H9 (cell line): ENCODE measurements around the gene CTNNBL1. TPM values are rescaled to one million over a fixed set of nuclear protein-coding genes. Genes with fewer than 3 reads are reported as not detected.

Experiments used
- DNase-seq: peaks from one replicate; pipeline ENCODE4 v3.0.0-alpha.2; 2017
- H2AFZ ChIP-seq: one replicate; pipeline ENCODE4 v1.6.1; 2013; ENCODE audit warnings: mild to moderate bottlenecking, low read length, control low read depth, moderate library complexity
- H2AK5ac ChIP-seq: 2 replicates; pipeline ENCODE4 v1.6.1; 2013; ENCODE audit warnings: low read length, control low read depth, mixed read lengths; ENCODE audit not compliant: insufficient read length
- H2BK120ac ChIP-seq: one replicate; pipeline ENCODE4 v1.6.1; 2013; ENCODE audit warnings: low read depth, mild to moderate bottlenecking, low read length, control low read depth, inconsistent platforms; ENCODE audit not compliant: poor library complexity, severe bottlenecking
- H2BK12ac ChIP-seq: 2 replicates; pipeline ENCODE4 v1.6.1; 2013; ENCODE audit warnings: low read length, control low read depth, mixed read lengths, low read depth; ENCODE audit not compliant: insufficient read length
- H2BK15ac ChIP-seq: 2 replicates; pipeline ENCODE4 v1.6.1; 2013; ENCODE audit warnings: low read depth, low read length, control low read depth
- H2BK20ac ChIP-seq: one replicate; pipeline ENCODE4 v1.6.1; 2013; ENCODE audit warnings: low read depth, mild to moderate bottlenecking, low read length, control low read depth, inconsistent platforms; ENCODE audit not compliant: poor library complexity, severe bottlenecking
- H2BK5ac ChIP-seq: 2 replicates; pipeline ENCODE4 v1.6.1; 2013; ENCODE audit warnings: low read length, control low read depth, mixed read lengths; ENCODE audit not compliant: insufficient read length
- H3K14ac ChIP-seq: 2 replicates; pipeline ENCODE4 v1.6.1; 2013; ENCODE audit warnings: low read length, control low read depth; ENCODE audit not compliant: insufficient read depth
- H3K18ac ChIP-seq: 2 replicates; pipeline ENCODE4 v1.6.1; 2013; ENCODE audit warnings: low read depth, mild to moderate bottlenecking, mixed read lengths, low read length, control low read depth; ENCODE audit not compliant: insufficient read length
- H3K23ac ChIP-seq: 2 replicates; pipeline ENCODE4 v1.6.1; 2013; ENCODE audit warnings: low read length, control low read depth, mixed read lengths, low read depth; ENCODE audit not compliant: insufficient read length
- H3K23me2 ChIP-seq: 2 replicates; pipeline ENCODE4 v1.6.1; 2013; ENCODE audit warnings: low read depth, mild to moderate bottlenecking, mixed read lengths, low read length, control low read depth; ENCODE audit not compliant: insufficient read length, poor library complexity, severe bottlenecking
- H3K27ac ChIP-seq: 2 replicates; pipeline ENCODE4 v1.5.1; 2013; ENCODE audit warnings: low read length, control low read depth, mixed read lengths, low read depth; ENCODE audit not compliant: insufficient read length
- H3K27me3 ChIP-seq: 2 replicates; pipeline ENCODE4 v1.6.1; 2013; ENCODE audit warnings: low read length, control low read depth, inconsistent platforms; ENCODE audit not compliant: insufficient read depth
- H3K4ac ChIP-seq: 2 replicates; pipeline ENCODE4 v1.6.1; 2013; ENCODE audit warnings: low read depth, mild to moderate bottlenecking, control low read depth, inconsistent platforms, low read length, moderate library complexity
- H3K4me1 ChIP-seq: 2 replicates; pipeline ENCODE4 v1.6.1; 2013; ENCODE audit warnings: low read length, control low read depth, inconsistent platforms; ENCODE audit not compliant: insufficient read depth
- H3K4me2 ChIP-seq: 2 replicates; pipeline ENCODE4 v1.6.1; 2013; ENCODE audit warnings: low read length, control low read depth, mixed read lengths; ENCODE audit not compliant: insufficient read length, insufficient read depth
- H3K56ac ChIP-seq: 2 replicates; pipeline ENCODE4 v1.6.1; 2013; ENCODE audit warnings: low read depth, mild to moderate bottlenecking, mixed read lengths, low read length, control low read depth; ENCODE audit not compliant: insufficient read length
- H3K79me1 ChIP-seq: 2 replicates; pipeline ENCODE4 v1.6.1; 2013; ENCODE audit warnings: low read depth, mild to moderate bottlenecking, moderate library complexity, low read length, control low read depth, inconsistent platforms; ENCODE audit not compliant: insufficient read depth, poor library complexity, severe bottlenecking
- H3K79me2 ChIP-seq: 2 replicates; pipeline ENCODE4 v1.6.1; 2013; ENCODE audit warnings: low read length, control low read depth, inconsistent platforms; ENCODE audit not compliant: insufficient read depth
- H3K9ac ChIP-seq: 2 replicates; pipeline ENCODE4 v1.6.1; 2013; ENCODE audit warnings: low read length, control low read depth, mixed read lengths; ENCODE audit not compliant: insufficient read length; ENCODE audit errors: extremely low read depth
- H3K9me3 ChIP-seq: one replicate; pipeline ENCODE4 v1.6.1; 2013; ENCODE audit warnings: low read depth, low read length, inconsistent platforms; ENCODE audit not compliant: control insufficient read depth
- H3T11ph ChIP-seq: one replicate; pipeline ENCODE4 v1.6.1; 2013; ENCODE audit warnings: mild to moderate bottlenecking, low read length, control low read depth, inconsistent platforms
- H4K20me1 ChIP-seq: one replicate; pipeline ENCODE4 v1.6.1; 2013; ENCODE audit not compliant: control insufficient read depth, insufficient read length, insufficient read depth
- H4K5ac ChIP-seq: 2 replicates; pipeline ENCODE4 v1.6.1; 2013; ENCODE audit warnings: low read depth, mild to moderate bottlenecking, mixed read lengths, low read length, control low read depth; ENCODE audit not compliant: insufficient read length
- H4K8ac ChIP-seq: replicated peaks from 2 replicates; pipeline ENCODE4 v1.6.1; 2013; ENCODE audit warnings: low read length, control low read depth, mixed read lengths, low read depth; ENCODE audit not compliant: insufficient read length
- H4K91ac ChIP-seq: 2 replicates; pipeline ENCODE4 v1.6.1; 2013; ENCODE audit warnings: low read depth, mild to moderate bottlenecking, moderate library complexity, mixed read lengths, low read length, control low read depth; ENCODE audit not compliant: insufficient read length
- H3K27ac Mint-ChIP-seq, 3 experiments: 2 replicates in 2 of 3; 3 replicates in 1 of 3; pipeline ENCODE4 v1.8.0; 2020 to 2021; ENCODE audit warnings: mixed read lengths in 3 of 3, mild to moderate bottlenecking in 1 of 3, moderate library complexity in 1 of 3
- H3K27me3 Mint-ChIP-seq: 2 replicates; pipeline ENCODE4 v1.8.0; 2021; ENCODE audit warnings: low read depth, mild to moderate bottlenecking, moderate library complexity, mixed read lengths
- H3K36me3 Mint-ChIP-seq, 3 experiments: 2 replicates in 2 of 3; 3 replicates in 1 of 3; pipeline ENCODE4 v1.8.0; 2020 to 2021; ENCODE audit warnings: low read depth in 3 of 3, mixed read lengths in 3 of 3; ENCODE audit not compliant: insufficient read depth in 1 of 3
- H3K4me1 Mint-ChIP-seq, 2 experiments: 2 replicates each; pipeline ENCODE4 v1.8.0; 2020; ENCODE audit warnings: mixed read lengths in 2 of 2
- H3K4me3 Mint-ChIP-seq, 2 experiments: 2 replicates in 1 of 2; 3 replicates in 1 of 2; pipeline ENCODE4 v1.8.0; 2020 to 2021; ENCODE audit warnings: mild to moderate bottlenecking in 2 of 2, mixed read lengths in 2 of 2, moderate library complexity in 1 of 2
- H3K9me3 Mint-ChIP-seq, 2 experiments: 2 replicates in 1 of 2; 3 replicates in 1 of 2; pipeline ENCODE4 v1.8.0; 2020; ENCODE audit warnings: mild to moderate bottlenecking in 2 of 2, mixed read lengths in 2 of 2, moderate library complexity in 1 of 2
- WGBS: extraction: QIAGEN DNeasy Blood & Tissue Kit; methylation state at CpG from one replicate; pipeline ENCODE4 v1.1.7; 2013; ENCODE audit warnings: missing lambda C conversion rate, low lambda C conversion rate, mixed read lengths; ENCODE audit not compliant: insufficient read length; ENCODE audit errors: extremely low coverage; 5-methylcytosine and 5-hydroxymethylcytosine counted together
- total RNA-seq: library from RNA; stranded (reverse); gene quantifications from 2 replicates; pipeline ENCODE4 v1.2.1, GENCODE V29; 2021
- TF ChIP-seq, protein P1 (sequence below): fragments of 200-600 bp; sonication (generic); conservative IDR thresholded peaks from 3 replicates; pipeline ENCODE4 v1.8.0; 2021; ENCODE audit warnings: antibody characterized with exemption, mild to moderate bottlenecking

The CTNNBL1 gene
- total RNA-seq, 1 experiment from 2014 or later = 67.2 TPM

DNA sequence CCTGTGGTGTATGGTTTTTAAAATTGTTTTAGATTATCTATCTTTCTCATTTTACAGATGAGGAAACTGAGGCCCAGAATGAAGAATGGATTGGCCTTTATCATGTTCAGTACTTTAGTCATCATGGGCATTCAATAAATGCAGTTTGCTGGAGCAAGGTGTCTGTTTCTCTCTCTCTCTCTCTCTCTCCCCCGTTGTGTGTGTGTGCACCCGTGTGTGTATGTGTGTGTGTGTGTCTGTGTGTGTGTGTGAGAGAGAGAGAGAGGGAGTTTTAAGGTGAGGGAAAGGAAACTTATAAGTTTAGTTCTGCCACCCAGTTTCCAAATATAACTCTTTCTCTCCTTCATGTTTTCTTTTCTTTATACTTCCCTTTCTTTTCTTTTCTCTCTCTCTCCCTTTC is 62.4 kb downstream of the CTNNBL1 start:
- H3K9me3 Mint-ChIP-seq = no peaks in the 10 kb centered on the region
- H3K4me1 Mint-ChIP-seq = peaks cover 4 to 8% of the 10 kb centered on the region in 2 experiments
- Histone ChIP-seq H3K4me2 (no peak overlapping the region), H2AK5ac (no peak overlapping the region), H3K4ac (no peak overlapping the region), H3K79me2 (no peaks in the 10 kb centered on the region), H3K9ac (no peak overlapping the region), H3K9me3 (no peaks in the 10 kb centered on the region), H3K79me1 (no peaks in the 10 kb centered on the region), H3K23ac (no peak overlapping the region), H3K27ac (no peak overlapping the region), H3T11ph (no peak overlapping the region), H2BK5ac (no peak overlapping the region), H4K8ac (no peak overlapping the region), H3K56ac (no peak overlapping the region), H3K23me2 (no peaks in the 10 kb centered on the region), H3K18ac (no peak overlapping the region), H2BK20ac (no peak overlapping the region), H3K27me3 (no peaks in the 10 kb centered on the region), H3K14ac (no peak overlapping the region), H2BK120ac (no peak overlapping the region), H2BK15ac (no peak overlapping the region), H4K91ac (no peak overlapping the region), H4K20me1 (no peaks in the 10 kb centered on the region), H2BK12ac (no peak overlapping the region), H3K4me1 (no peaks in the 10 kb centered on the region), H2AFZ (no peak overlapping the region), H4K5ac (no peak overlapping the region)
- no peak overlapping the region for H3K4me3 Mint-ChIP-seq
- H3K27ac Mint-ChIP-seq = peak overlapping the region in 1 of 3 experiments; percentile 10; a peak in 1 of 7 replicates
- WGBS = no CpG with 5 or more reads among the region's 2 CpGs
- peaks cover 1 to 4% (median 2%) of the 10 kb centered on the region in 3 experiments; a peak in 4 of 7 replicates for H3K36me3 Mint-ChIP-seq
- no peak for DNase-seq
- TF ChIP-seq, protein P1, sequence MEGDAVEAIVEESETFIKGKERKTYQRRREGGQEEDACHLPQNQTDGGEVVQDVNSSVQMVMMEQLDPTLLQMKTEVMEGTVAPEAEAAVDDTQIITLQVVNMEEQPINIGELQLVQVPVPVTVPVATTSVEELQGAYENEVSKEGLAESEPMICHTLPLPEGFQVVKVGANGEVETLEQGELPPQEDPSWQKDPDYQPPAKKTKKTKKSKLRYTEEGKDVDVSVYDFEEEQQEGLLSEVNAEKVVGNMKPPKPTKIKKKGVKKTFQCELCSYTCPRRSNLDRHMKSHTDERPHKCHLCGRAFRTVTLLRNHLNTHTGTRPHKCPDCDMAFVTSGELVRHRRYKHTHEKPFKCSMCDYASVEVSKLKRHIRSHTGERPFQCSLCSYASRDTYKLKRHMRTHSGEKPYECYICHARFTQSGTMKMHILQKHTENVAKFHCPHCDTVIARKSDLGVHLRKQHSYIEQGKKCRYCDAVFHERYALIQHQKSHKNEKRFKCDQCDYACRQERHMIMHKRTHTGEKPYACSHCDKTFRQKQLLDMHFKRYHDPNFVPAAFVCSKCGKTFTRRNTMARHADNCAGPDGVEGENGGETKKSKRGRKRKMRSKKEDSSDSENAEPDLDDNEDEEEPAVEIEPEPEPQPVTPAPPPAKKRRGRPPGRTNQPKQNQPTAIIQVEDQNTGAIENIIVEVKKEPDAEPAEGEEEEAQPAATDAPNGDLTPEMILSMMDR = no peak
- no peaks in the 10 kb centered on the region for H3K27me3 Mint-ChIP-seq
